OCI-LY3 (cell line): ENCODE data around the gene AGAP1.

ENCODE experiments used
- CTCF ChIP-seq: fragments of 200-600, 300-600 bp; sonication (generic); IDR thresholded peaks from 2 replicates; pipeline ENCODE4 v1.5.1; 2014; ENCODE audit warnings: antibody characterized with exemption, low read length, low read depth
- EZH2phosphoT487 ChIP-seq: fragments of 200-600 bp; shearing (Covaris generic); IDR thresholded peaks from 2 replicates; pipeline ENCODE4 v1.6.1; 2018; ENCODE audit warnings: antibody characterized with exemption, mixed run types, low read depth

DNA sequence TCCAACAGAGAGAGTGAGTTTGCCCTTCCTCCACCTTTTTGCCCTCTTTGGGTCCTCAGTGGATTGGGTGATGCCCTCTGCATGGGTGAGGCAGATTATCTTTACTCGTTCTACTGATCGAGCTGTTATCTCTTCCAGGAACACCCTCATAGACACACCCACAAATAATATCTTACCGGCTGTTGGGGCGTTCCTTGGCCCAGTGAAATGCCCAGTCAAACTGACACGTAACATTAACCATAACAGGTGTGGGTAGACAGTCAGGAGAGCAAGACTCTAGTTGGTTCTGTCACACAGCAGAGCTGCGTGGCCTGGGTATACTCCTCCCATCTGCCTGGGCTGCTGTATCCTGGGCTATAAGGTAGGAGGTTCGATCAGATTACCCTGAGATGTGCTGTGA lies 144.1 kb downstream of the AGAP1 start:
- TF ChIP-seq CTCF (no peak), EZH2phosphoT487 (no peak)
